ENCODE measurements around the gene ZCCHC17.

ZCCHC17 gene

DNA sequence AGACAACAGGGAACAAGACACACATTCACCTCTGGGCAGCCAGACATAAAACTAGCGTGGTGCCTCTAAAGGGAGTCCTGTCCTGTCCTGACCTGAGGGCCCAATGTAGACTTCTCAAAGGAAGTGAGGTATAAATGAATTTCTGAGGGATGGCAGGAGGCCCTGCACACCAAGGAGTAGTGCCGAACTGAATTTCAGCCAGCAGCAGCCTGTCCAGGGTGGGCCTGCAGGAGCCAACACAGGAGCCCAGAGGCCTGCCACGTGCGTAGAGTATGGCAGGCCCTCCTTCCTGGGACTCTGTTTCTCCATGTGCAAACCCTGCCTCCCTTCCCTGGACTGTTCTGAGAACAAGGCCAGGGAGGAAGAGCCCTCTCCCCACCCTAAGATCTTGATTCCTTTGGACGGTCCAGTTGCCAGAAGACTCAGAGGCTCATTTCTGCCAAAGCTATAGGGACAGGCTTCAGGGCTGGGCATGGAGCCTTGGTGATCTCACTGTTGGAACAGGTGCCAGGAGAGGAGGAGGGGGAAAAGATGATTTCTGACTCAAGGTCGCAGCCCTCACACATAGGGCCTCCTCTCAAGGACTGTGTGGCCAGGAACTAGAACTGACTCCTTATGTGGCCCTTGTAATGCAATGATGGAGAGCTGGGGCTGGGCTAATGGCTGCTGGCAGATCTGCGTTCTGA lies 77.8 kb downstream of the ZCCHC17 start:
- no peaks in the 10 kb centered on the region for H3K9me3 Mint-ChIP-seq
- H3K27me3 Mint-ChIP-seq (ENCODE audit: low read depth), result peaks cover 3% of the 10 kb centered on the region
- peak overlapping the region; percentile 46 to 85 (median 85) for H3K4me3 Mint-ChIP-seq
- TF ChIP-seq, protein P1, sequence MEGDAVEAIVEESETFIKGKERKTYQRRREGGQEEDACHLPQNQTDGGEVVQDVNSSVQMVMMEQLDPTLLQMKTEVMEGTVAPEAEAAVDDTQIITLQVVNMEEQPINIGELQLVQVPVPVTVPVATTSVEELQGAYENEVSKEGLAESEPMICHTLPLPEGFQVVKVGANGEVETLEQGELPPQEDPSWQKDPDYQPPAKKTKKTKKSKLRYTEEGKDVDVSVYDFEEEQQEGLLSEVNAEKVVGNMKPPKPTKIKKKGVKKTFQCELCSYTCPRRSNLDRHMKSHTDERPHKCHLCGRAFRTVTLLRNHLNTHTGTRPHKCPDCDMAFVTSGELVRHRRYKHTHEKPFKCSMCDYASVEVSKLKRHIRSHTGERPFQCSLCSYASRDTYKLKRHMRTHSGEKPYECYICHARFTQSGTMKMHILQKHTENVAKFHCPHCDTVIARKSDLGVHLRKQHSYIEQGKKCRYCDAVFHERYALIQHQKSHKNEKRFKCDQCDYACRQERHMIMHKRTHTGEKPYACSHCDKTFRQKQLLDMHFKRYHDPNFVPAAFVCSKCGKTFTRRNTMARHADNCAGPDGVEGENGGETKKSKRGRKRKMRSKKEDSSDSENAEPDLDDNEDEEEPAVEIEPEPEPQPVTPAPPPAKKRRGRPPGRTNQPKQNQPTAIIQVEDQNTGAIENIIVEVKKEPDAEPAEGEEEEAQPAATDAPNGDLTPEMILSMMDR (IDR thresholded peaks at IDR 0.05; ENCODE audit: unreplicated experiment in 3 of 3), result no peak
- no peaks in the 10 kb centered on the region for H3K36me3 Mint-ChIP-seq (ENCODE audit: low read depth)
- peak overlapping the region; percentile 98 to 99 (median 98) for H3K27ac Mint-ChIP-seq
- peaks cover 64% of the 10 kb centered on the region for H3K4me1 Mint-ChIP-seq

DNA sequence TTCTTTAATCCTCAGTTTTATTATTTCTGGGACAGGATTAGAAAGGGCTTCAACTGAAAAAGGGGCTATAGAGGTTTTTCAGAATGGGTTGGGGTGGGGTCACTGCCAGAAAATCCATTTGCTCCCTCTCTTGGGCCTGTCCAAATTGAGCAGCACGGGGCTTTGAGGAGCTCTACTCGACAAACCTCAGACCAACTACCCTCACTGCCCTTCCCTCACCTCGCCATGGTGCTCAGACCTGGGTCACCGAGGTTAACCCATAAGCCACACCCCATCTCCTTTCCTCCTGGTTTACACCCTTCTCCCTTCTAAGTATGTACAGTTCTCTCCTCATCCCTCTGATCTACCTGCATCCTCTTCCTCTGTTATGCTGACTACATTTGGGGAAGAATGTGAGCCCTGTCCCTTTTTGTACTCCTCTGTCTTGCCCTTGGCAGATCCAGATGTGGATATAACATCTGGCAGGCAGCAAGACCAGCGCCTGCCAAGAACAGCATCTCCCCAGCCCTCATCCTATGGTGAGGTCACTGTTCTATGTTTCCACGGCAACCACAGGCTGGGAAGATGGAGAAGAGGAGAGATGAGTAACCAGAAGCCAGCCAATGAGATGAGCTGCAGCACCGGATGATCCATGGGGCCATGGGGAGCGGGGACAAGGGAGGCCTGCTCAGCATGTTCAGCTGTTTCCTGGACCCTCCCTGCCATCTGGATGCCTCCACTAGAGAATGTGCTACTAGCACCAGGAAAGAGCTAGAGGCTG lies 79.7 kb downstream of the ZCCHC17 start:
- H3K4me1 Mint-ChIP-seq, result peaks cover 62% of the 10 kb centered on the region
- no peaks in the 10 kb centered on the region for H3K9me3 Mint-ChIP-seq
- TF ChIP-seq, protein P1 (IDR thresholded peaks at IDR 0.05; ENCODE audit: unreplicated experiment in 3 of 3), result no peak
- no peaks in the 10 kb centered on the region for H3K36me3 Mint-ChIP-seq (ENCODE audit: low read depth)
- peaks cover 4% of the 10 kb centered on the region for H3K27me3 Mint-ChIP-seq (ENCODE audit: low read depth)
- peak overlapping the region in 2 of 3 experiments; percentile 26 to 59 for H3K4me3 Mint-ChIP-seq
- peak overlapping the region; percentile 24 to 92 (median 71) for H3K27ac Mint-ChIP-seq

DNA sequence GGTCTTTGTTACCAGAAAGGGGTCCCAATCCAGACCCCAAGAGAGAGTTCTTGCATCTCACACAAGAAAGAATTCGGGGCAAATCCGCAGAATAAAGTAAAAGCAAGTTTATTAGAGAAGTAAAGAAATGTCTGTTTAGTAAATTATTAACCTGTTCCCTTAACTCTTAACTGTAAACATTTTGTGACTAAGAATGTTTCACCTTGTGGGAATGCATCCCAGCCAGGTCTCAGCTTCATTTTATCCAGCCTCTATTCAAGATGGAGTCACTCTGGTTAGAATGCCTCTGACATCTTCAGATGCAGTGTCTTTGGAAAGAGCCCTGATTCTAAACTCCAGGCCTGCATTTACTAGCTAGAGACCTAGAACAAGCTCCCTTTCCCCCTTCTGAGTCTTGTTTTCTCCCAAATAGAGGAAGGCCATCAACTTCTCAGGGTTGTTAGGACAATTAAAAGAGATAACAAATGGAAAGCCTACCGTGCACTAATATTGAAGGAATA lies 80.6 kb downstream of the ZCCHC17 start:
- no peak overlapping the region for H3K4me3 Mint-ChIP-seq

GRCh38 chr1:31378001-31378400 lies 81.2 kb downstream of the ZCCHC17 start:
- TF ChIP-seq, protein P1 (IDR thresholded peaks at IDR 0.05; ENCODE audit: unreplicated experiment in 3 of 3), result no peak
- Mint-ChIP-seq H3K4me1 (peaks cover 60% of the 10 kb centered on the region), H3K4me3 (no peak overlapping the region), H3K27ac (peak overlapping the region in 1 of 3 experiments; percentile 71), H3K27me3 (ENCODE audit: low read depth) (peaks cover 12% of the 10 kb centered on the region), H3K36me3 (ENCODE audit: low read depth) (no peaks in the 10 kb centered on the region), H3K9me3 (no peaks in the 10 kb centered on the region)

More for the DNA sequence above, 80.6 kb downstream of the ZCCHC17 start:
- peaks cover 61% of the 10 kb centered on the region for H3K4me1 Mint-ChIP-seq
- H3K36me3 Mint-ChIP-seq (ENCODE audit: low read depth), result no peaks in the 10 kb centered on the region
- H3K27ac Mint-ChIP-seq, result peak overlapping the region; percentile 36 to 71 (median 38)
- H3K27me3 Mint-ChIP-seq (ENCODE audit: low read depth), result peaks cover 9% of the 10 kb centered on the region
- H3K9me3 Mint-ChIP-seq, result no peaks in the 10 kb centered on the region
- TF ChIP-seq, protein P1 (IDR thresholded peaks at IDR 0.05; ENCODE audit: unreplicated experiment in 3 of 3), result no peak

DNA sequence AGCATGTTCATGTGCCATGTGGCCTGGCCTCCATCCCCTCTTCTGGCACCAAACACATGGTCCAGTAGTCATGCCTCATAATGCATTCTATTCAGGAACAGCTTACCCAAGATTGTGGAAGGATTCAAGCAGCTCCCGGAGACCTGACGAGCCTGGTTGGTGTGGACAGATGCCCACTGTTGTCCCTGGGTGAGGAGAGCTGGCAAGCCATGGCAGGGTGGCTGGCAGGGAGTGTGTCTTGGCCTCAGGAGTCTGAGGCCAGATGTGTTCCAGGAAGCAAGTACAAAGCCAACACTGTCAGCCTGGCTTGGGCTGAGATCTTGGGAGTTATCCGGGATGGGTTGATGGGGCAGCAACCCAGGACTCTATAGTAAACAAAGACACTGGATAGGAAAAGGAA lies 83.3 kb downstream of the ZCCHC17 start:
- no peaks in the 10 kb centered on the region for H3K9me3 Mint-ChIP-seq
- no peaks in the 10 kb centered on the region for H3K36me3 Mint-ChIP-seq (ENCODE audit: low read depth)
- peak overlapping the region in 1 of 3 experiments; percentile 13 for H3K27ac Mint-ChIP-seq
- TF ChIP-seq, protein P1 (IDR thresholded peaks at IDR 0.05; ENCODE audit: unreplicated experiment in 3 of 3), result no peak
- H3K4me3 Mint-ChIP-seq, result no peak overlapping the region
- H3K4me1 Mint-ChIP-seq, result peaks cover 39% of the 10 kb centered on the region
- H3K27me3 Mint-ChIP-seq (ENCODE audit: low read depth), result peaks cover 12% of the 10 kb centered on the region

Measured in nephron (organoid).